ENCODE data around the gene GRIA3. TPM values are rescaled to one million over a fixed set of nuclear protein-coding genes. Genes with fewer than 3 reads are reported as not detected.

GRIA3 gene
- total RNA-seq, 1 donor from 2014 or later: 3.5 TPM

DNA sequence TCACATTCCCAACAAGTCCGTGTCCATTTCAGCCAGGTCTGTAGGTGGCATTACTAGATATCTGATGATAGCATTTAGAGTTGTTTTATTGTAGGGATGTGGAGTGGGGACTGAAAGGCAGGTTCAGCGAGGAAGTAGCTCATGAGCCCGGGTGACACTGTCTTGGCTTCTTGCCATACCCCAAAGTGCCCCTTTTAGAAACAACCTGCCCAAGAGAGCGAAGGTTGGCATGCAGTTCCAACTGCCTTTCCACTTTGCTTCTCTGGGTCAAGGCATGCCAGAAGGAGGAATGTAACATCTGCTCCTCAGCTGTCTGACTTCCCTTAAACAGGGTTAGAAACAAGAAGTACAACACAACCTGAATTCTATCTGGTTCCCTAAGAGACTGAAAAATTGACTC, 9.0 kb downstream of the GRIA3 start:
- DNase-seq (ENCODE audit: low read depth): no peak

DNA sequence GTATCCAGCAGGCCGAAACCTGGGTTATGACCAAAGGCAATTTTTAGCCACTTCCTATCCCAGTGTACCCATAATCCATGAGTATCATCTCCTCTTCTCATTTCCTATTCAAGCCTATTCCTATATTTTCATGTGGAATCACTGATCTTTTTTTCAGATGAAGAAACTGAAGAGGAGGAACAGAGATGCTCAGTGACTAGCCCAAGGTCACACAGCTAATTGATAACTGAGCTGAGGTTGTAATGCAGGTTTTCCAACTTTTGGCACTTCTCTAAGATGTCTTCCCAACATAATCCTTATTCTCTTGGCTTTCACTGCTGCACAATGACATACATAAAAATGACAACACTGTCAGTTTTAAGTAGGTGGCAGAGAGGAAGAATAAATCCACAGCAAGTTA, 15.3 kb downstream of the GRIA3 start:
- no peak for DNase-seq (ENCODE audit: low read depth)

DNA sequence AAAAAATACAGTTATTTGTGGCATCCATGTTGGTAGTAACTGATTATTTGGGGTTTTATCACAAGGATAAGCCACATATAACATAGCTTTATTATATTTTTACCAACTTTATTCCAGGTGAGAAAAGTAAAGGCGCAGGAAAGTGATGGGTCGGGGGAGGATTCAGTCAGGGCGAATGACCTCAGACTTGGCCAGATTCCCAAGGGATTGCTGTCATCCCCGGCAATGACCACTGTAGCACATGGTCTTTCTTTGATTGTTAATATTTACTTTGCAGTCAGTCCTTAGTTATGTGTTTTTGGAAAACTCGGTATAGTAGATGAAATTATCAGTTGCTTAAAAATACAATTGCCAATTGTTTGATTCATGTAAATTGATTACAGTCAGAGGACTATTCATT, 17.6 kb downstream of the GRIA3 start:
- peak; percentile 37 for DNase-seq (ENCODE audit: low read depth)

DNA sequence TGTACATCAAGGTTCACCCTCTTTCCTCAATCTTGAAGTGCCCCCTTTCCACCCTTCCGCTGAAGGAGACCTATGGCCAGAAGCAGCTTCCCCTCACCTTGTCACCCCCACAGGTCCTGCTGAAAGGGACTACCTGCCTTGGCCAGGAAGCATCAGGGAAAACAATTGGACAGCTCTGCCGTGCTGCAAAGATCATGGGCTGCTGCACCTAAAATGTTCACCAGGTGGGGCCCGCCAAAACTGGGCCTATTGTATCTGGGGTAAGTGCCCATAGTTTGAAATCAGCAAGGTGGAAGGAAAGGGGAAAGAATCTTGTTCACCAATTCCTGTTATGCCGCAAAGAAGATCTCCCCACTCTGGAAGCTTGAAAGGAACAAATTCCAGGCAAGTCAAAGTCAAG, 18.4 kb downstream of the GRIA3 start:
- no peak for DNase-seq (ENCODE audit: low read depth)

DNA sequence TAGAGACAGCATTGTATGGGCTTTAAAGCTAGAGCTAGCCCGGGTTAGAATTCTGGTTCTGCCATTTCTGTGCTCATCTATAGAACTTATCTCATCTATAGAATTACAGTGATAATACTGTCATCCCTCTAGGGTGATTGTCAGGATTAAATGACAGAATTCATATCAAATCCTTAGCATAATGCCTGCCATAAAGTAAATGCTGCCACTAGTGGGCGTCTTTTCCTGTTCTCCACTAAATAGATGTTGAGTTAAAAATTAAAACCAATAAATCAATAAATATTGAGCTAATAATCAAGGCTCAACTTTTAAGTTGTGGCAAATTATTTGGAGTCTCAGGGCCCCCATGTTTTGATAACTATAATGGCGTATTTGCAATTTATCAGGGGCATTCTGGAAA, 19.7 kb downstream of the GRIA3 start:
- no peak for DNase-seq (ENCODE audit: low read depth)

DNA sequence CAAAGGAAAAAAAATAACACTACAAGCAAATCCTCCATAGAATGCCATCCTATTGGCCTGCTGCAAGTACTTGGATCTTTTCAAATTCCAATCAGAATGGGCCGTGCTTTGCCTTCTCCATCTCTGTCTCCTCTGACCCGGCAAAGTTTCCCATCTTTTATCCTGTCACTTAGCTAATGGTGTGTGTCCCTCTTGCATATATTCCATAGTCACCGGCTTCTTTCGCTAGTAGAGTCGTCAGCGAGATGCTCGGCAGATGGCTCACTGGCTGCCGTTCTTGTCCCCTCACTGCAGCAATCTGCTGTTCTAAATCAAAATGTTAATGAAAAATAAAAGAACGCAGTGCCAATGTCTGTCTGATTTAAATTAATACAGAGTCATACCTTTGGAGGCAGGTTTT, 22.1 kb downstream of the GRIA3 start:
- DNase-seq (ENCODE audit: low read depth): no peak

DNA sequence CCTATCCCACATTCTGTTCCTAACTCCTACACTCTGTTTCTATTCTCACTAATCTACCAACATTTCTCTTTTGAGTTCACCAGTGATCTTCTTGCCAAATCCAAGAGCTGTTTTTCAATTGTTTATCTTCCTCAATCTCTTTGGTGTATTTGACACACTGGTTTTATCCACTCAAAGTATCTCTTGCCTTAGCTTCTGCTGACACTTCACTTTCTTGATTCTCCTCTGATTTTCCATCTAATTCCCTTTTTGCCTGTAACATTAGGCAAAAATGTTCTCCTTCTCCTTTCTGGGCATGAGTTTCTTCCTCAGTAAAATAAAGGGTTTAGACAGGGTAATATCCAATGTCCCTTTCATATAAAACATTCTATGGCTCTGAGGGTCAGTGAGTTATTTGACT, 26.2 kb downstream of the GRIA3 start:
- DNase-seq (ENCODE audit: low read depth): no peak

DNA sequence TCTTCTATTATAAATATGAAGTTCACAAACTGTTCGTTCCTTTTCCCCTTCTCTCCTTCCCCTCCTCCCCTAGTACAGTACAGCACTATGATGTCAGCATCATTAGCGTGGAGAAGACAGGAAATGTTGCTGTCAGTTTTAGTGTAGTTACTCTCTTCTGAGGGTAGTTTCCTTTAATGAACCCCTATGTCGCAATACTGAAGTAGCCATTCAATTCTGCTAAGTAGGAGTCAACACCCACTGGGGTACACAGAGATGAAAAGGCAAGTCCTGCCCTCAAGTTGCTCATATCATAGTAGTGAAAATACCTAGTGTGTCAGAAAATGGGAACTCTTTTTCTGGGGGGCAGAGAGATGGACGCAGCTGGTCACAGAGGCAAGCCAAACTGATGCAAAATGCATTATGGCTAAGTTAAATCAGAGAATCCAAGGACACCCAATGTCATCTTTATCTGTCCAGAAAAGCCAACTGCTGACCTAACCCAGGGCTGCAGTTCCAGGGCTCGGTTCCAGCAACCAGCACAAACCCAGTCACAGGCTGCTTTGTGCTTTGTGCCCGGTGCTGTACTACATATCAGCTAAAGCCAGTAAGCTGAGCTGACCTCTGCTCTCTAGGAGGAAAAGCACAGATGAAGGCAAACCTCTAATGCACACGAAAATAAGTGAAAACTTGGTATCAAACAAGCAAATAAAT, 31.5 kb downstream of the GRIA3 start:
- no peak for DNase-seq (ENCODE audit: low read depth)

DNA sequence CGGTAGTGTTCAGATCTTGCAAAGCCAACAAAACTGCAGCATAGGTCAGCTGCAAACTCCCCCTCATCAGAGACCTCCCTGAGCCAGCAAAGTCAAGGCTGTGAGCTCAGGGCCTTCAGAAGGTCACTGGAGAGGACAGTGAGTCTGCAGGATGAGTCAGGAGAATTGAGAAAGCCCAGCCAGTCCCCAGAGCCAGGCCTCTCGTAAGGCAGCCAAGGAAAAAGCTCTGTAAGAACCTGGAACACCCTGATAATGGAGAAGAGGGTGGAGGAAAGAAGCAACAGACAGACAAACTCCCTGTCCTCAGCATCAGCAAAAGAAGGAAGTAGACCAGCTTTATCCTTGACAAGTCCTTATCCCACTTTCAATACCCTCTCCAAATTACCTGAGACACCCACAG, 33.0 kb downstream of the GRIA3 start:
- peak; percentile 25 for DNase-seq (ENCODE audit: low read depth)

DNA sequence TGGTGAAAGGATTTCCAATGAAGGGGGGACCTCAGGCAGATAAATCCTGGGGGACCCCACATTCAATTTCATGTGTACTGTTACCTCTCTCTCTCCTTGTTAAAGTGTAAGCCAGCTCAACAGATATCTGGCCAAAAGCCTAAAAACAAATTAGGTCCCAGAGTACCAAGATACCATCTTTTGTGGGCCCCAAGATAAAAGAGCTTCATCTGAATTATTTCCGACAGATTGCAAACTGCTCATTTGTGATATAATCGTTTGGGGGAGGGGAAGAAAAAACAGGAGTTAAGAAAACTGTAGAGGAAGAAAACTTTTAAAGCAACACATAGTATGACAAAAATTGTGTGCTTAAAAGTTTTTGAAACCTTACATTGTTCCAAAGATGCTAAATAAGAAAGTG, 33.6 kb downstream of the GRIA3 start:
- no peak for DNase-seq (ENCODE audit: low read depth)

DNA sequence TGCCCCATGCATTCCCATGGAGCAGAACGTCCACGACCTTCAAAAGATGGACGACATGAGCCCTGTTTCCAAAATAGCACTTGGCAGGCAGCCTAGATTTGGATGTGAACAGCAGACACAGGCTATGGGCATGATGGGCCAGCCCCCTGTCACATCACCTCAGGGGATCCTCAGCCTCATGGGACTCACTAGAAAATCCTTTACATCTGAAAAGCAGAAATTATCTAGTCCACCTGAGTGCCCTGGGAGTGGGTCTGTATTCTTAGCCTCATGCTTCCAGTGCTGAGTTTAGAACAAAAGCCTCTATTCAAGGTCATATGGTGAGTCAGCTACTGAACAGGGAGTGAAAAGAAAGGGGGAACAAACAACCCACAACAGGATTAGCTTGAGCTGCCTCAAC, 35.8 kb downstream of the GRIA3 start:
- peak; percentile 22 for DNase-seq (ENCODE audit: low read depth)

DNA sequence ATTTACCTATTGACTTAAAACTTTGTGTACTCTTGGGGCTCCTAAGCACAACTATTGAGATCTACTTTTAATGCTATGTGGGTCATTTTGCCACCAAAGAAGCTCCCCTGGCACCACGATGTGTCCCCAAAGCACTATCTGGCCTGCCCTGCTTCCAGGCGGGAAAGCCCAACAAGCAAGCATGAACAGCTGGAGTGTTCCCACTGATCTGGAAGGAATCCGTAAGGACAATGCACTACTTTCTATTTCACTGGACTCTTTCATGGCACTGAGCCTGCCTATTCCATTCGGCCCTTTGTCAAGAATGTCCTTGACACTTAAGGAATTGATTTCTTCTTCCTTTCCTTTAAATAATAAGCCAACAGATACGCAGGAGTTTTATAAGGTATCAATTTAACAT, 38.8 kb downstream of the GRIA3 start:
- DNase-seq (ENCODE audit: low read depth): no peak

DNA sequence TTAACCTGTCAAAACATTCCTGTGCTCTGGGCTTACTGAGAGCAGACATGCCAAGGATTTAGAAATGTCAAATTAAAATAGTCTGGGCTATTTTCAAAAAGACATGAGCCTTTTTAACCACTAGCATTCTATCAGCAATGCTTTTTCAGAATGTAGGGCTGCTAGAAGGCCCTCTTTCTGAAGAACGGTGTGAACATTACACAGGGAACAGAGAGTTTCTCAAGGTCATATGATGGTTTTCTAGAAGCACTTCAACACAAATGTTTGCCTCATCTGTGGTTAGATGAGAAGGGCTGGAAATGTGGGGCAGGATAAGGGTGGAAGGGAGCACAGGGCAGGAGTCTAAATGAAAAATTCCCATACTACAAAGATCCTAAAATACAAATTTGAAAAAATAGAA, 39.3 kb downstream of the GRIA3 start:
- no peak for DNase-seq (ENCODE audit: low read depth)

DNA sequence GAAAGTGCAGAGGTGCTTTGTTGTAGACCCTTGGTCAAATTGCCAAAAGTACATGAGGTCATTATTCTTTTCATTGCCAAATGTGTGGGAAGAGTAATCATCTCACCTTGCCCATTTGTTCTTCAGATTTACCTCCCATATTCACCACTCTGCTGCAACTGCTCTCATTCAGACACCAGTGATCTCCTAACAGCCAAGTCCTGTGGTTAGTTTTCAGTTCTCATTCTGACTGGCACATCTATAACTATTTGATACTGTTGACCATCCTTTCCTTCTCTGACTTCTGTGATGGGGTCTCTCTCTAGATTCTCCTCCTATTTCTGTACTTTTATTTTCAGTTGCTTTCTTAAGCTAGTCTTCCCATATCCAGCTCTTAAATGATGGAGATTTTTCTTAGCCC, 39.8 kb downstream of the GRIA3 start:
- no peak for DNase-seq (ENCODE audit: low read depth)

DNA sequence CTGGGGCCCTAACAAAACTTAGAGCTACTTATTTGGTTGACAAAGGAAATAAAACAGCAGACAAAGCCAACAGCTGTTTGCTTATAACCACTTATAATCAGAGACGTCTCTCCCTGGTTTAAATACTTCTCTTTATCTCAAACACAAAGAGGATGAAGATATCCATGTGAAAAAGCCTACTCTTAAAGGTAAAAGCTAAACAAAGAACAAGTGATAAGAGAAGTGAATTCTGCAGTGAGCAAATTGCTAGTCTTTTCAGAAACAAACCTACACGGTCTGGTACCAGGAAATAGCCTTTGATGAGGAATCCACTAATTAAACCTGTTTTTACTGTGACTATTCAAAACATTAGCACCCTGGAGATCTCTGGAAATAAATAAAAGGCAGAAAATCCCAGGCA, 46.7 kb downstream of the GRIA3 start:
- no peak for DNase-seq (ENCODE audit: low read depth)

DNA sequence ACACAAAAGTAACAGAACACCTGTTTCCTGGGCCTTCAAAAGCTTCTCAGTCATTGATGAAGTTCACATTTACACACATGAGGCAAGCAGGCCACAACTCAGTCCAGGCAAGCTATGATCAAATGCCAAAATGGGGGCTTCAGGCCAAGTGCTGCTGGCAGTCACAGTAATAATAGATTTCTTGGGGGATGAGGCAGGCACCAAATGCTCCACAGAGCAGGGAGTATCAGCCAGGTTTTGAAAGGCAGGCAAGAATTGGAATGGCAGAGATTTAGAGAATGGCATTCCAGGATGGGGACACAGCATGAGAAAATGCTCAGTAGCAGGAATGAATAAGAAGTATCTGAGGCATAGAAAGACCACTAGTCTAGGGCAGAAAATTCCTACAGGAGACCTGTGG, 52.8 kb downstream of the GRIA3 start:
- no peak for DNase-seq (ENCODE audit: low read depth)

DNA sequence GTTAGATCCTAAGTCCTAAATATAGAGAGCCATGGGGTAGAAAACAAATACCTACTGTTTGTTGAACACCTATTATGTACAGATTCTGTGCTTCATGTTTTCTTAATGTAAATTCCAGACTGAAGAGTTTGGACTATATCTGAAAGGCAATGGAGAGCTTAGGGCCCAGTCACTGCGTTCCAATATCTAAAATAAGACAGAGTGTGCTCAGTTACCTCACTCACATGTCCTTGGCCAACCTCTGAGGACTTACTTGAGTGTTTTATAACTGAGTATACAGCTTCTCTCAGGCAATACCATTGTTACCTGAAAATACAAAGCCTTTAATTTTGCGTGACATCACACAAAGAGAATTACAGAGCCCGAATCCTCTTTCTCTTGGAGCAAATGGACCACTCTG, 53.2 kb downstream of the GRIA3 start:
- DNase-seq (ENCODE audit: low read depth): no peak

DNA sequence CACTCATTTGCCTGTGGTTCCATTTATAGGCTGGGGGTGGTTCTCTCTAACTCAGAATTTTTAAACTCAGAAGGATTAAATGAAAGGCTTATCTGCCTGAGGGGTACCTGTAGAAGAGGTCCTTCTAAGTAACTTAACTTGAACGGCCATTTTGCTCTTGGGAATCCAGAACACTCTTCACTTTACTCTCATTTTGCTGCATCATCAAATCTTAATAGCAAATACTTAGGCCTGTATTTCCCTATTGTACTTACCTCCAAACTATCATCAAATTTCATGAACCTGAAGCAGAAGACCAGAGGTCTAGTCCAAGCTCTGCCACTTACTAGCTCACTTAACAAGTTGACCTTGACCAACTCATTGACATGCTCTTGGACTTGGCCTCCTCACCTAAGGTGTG, 70.4 kb downstream of the GRIA3 start:
- no peak for DNase-seq (ENCODE audit: low read depth)

DNA sequence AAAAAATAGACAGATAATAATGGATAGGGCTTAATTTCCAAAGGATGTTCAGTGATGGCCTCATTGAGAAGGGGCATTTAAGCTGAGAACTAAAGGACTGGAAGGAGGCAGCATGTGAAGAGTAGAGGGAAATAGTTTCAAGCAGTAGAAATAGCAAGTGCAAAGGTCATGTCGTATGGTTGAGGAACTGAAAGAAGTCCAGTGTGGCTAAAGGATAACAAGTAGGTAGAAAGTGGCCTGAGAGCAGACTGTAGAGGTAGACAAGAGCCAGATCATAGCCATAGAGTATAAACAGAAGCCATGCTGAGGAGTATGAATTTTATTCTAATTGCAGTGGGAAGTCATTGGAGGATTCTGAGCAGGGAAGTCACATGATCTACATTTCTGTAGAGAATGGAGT, 72.3 kb downstream of the GRIA3 start:
- no peak for DNase-seq (ENCODE audit: low read depth)

DNA sequence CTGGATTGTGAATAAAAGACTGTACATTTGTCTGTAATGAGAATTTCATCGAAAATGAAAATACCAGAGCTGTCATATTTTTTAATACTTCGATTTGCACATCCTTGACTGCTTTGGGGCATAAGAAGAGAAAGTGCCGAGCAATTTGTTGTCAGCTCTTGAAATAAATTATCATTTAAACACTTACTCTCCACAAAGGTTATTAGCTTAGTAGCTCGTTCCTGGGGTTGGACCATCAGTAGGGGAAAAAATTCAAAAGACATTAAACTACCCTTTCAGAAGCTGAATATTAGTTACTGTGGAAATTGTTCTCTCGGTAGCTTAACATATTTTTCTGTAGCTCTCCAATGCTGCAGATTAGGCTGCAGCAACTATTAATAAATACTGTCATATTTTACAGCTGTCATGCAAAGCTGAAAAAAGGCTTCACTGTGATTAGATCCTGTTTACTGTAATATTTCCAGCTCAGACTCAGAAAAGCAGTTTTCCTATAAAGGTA, 76.9 kb downstream of the GRIA3 start:
- DNase-seq (ENCODE audit: low read depth): no peak

DNA sequence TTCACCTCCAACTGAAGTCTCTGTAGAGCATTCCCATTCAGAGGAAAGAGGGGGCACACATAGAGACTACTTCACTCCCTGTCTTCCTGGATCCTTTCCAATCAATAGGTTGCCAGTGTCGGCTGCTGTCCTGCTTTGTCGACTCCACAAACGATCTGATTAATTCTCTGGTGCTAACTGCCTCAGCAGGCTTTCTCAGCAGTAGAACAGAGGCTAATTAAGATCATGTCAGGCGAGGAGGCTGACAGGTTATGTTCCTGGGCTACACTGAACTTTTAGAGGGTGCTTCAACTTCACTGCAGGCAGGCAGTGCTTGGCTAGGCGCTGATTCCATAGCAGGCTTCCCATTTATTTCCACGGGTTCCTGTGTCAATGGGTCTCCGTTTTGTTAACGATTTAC, 79.2 kb downstream of the GRIA3 start:
- DNase-seq (ENCODE audit: low read depth): no peak

DNA sequence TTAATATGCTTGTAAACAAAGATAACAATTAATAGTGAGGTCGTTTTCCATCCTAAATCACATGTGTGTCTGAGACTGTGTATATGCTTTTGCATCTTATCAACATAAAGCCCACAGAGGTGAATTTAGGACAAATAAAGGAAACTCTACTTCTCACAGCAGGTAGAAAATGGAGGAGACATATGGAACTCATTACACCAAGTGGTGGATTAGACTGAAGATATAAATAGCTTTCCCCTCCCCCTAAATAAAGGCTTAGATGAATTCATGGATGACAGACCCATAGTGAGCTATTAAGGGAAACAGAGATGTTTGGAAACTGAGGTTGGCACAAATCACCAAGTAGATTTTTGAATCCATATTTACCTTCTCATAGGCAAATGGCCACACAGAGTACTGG, 79.7 kb downstream of the GRIA3 start:
- no peak for DNase-seq (ENCODE audit: low read depth)

DNA sequence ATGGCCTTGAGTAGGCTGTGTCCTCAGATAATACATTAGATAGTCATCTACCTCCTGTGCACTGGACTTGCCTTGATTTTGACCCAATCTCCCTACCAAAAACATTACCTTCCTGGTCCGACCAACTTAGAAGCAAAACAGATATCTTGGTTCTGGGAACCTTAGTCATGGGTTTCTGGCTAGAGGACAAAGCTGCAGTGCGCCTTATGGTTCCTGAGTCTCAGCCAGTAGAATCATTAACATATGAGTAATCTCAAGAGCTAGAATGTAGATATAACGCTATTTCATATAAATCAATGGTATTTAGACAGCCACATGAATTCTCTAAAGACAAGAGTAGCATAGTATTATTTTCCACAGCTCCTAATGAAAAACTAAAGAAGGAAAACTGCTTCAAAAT, 83.1 kb downstream of the GRIA3 start:
- DNase-seq (ENCODE audit: low read depth): peak; percentile 25

DNA sequence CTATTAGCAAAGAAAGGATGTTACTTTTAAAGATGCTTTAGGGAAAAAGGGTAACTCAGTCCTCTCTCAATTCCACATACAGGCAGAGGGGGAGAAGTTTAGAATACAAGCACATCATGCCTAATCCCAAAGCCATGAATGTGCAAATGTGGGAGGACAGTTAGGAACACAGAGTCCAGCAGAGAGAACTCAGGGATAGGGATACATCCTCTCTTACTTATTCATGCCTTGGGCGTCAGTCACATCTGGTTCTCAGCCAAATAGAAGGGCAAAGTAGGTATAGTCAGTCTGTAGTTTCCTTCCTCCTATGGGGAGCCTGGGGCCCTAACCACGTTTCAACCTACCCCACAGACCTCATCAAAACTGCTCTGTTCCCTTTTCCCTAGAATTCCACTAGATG, 87.8 kb downstream of the GRIA3 start:
- no peak for DNase-seq (ENCODE audit: low read depth)
